GM19468 (cell line): Measurements from ENCODE around the gene KRT75.

ENCODE experiments used
- ATAC-seq: cut with Tn5 transposase; IDR thresholded peaks from one replicate; pipeline ENCODE4 v1.9.1; 2021; ENCODE audit warnings: mild to moderate bottlenecking, moderate library complexity, moderate number of reproducible peaks; ENCODE audit not compliant: unreplicated experiment; ENCODE audit errors: extremely low read depth

Gene KRT75

GRCh38 chr12:52441320-52441911 lies 7.2 kb upstream of the KRT75 start:
- no peak for ATAC-seq

GRCh38 chr12:52440821-52441319 lies 6.7 kb upstream of the KRT75 start:
- ATAC-seq = no peak

GRCh38 chr12:52439845-52440244 lies 5.7 kb upstream of the KRT75 start:
- ATAC-seq = no peak

GRCh38 chr12:52439420-52439819 lies 5.2 kb upstream of the KRT75 start:
- ATAC-seq = no peak

- no peak for ATAC-seq
Measured at GRCh38 chr12:52438305-52439301, 4.4 kb upstream of the KRT75 start.

GRCh38 chr12:52437508-52437907 lies 3.3 kb upstream of the KRT75 start:
- ATAC-seq = no peak

- no peak for ATAC-seq
Measured at GRCh38 chr12:52436828-52437474, 2.8 kb upstream of the KRT75 start.

GRCh38 chr12:52436000-52436827 lies 2.0 kb upstream of the KRT75 start:
- ATAC-seq = no peak

GRCh38 chr12:52435659-52435999 lies 1.5 kb upstream of the KRT75 start:
- ATAC-seq = no peak

GRCh38 chr12:52434760-52435530 lies 774 bp upstream of the KRT75 start:
- ATAC-seq = no peak

- ATAC-seq = no peak
Measured at GRCh38 chr12:52433501-52434080, 580 bp downstream of the KRT75 start.

- no peak for ATAC-seq
Measured at GRCh38 chr12:52432559-52433207, 1.5 kb downstream of the KRT75 start.

- ATAC-seq = no peak
Measured at GRCh38 chr12:52428121-52428520, 6.0 kb downstream of the KRT75 start.

- ATAC-seq = no peak
Measured at GRCh38 chr12:52427083-52427482, 7.1 kb downstream of the KRT75 start.

- no peak for ATAC-seq
Measured at GRCh38 chr12:52426034-52426433, 8.1 kb downstream of the KRT75 start.

GRCh38 chr12:52425466-52425865 lies 8.7 kb downstream of the KRT75 start:
- ATAC-seq = no peak

- no peak for ATAC-seq
Measured at GRCh38 chr12:52423661-52424500, 10.3 kb downstream of the KRT75 start.

- no peak for ATAC-seq
Measured at GRCh38 chr12:52423035-52423434, 11.1 kb downstream of the KRT75 start.
